Measurements from ENCODE around the gene ZBTB12.
A peak's percentile ranks its signal among the peaks of the same experiment; 100 is the strongest.

ZBTB12 gene

GRCh38 chr6:31903957-31904356 is 2.1 kb upstream of the ZBTB12 start:
- H3K9ac ChIP-seq (ENCODE audit: low read length), result no peak overlapping the region
- H3K4me3 ChIP-seq (ENCODE audit: low read depth, low read length, poor library complexity, severe bottlenecking), result no peak overlapping the region
- H3K9me2 ChIP-seq (ENCODE audit: low read depth, low read length), result no peaks in the 10 kb centered on the region
- no peaks in the 10 kb centered on the region for H3K36me3 ChIP-seq (ENCODE audit: insufficient read depth, low read length)
- H4K20me1 ChIP-seq (ENCODE audit: insufficient read depth, low read length), result no peaks in the 10 kb centered on the region
- no peaks in the 10 kb centered on the region for H3F3A ChIP-seq (ENCODE audit: insufficient read depth, low read length)
- H3K4me1 ChIP-seq (ENCODE audit: insufficient read depth, low read length, severe bottlenecking), result peaks cover 28% of the 10 kb centered on the region
- H3K4me2 ChIP-seq (ENCODE audit: low read length), result no peak overlapping the region
- H2AFZ ChIP-seq (ENCODE audit: low read length), result no peak overlapping the region
- H3K9me3 ChIP-seq (ENCODE audit: low read length), result no peaks in the 10 kb centered on the region
- no peaks in the 10 kb centered on the region for H3K79me2 ChIP-seq (ENCODE audit: insufficient read depth, low read length)
- H3K27me3 ChIP-seq (ENCODE audit: insufficient read depth, low read length), result no peaks in the 10 kb centered on the region
- TF ChIP-seq EZH2 (IDR thresholded peaks at IDR 0.05; ENCODE audit: borderline replicate concordance, low read length), result no peak
- no peak for TF ChIP-seq CTCF (IDR thresholded peaks at IDR 0.05; ENCODE audit: low read length)
- no peak overlapping the region for H3K27ac ChIP-seq (ENCODE audit: low read depth, low read length, poor library complexity, severe bottlenecking)

- Histone ChIP-seq H3F3A (ENCODE audit: insufficient read depth, low read length) (no peaks in the 10 kb centered on the region), H3K9me3 (ENCODE audit: low read length) (no peaks in the 10 kb centered on the region), H3K79me2 (ENCODE audit: insufficient read depth, low read length) (no peaks in the 10 kb centered on the region), H4K20me1 (ENCODE audit: insufficient read depth, low read length) (no peaks in the 10 kb centered on the region), H3K4me2 (ENCODE audit: low read length) (peak overlapping the region; percentile 74), H3K9me2 (ENCODE audit: low read depth, low read length) (no peaks in the 10 kb centered on the region), H3K27me3 (ENCODE audit: insufficient read depth, low read length) (no peaks in the 10 kb centered on the region), H3K27ac (ENCODE audit: low read depth, low read length, poor library complexity, severe bottlenecking) (peak overlapping the region; percentile 42), H3K4me1 (ENCODE audit: insufficient read depth, low read length, severe bottlenecking) (peaks cover 40% of the 10 kb centered on the region), H3K36me3 (ENCODE audit: insufficient read depth, low read length) (no peaks in the 10 kb centered on the region), H3K9ac (ENCODE audit: low read length) (peak overlapping the region; percentile 60), H2AFZ (ENCODE audit: low read length) (no peak overlapping the region), H3K4me3 (ENCODE audit: low read depth, low read length, poor library complexity, severe bottlenecking) (peak overlapping the region; percentile 61)
- TF ChIP-seq CTCF (IDR thresholded peaks at IDR 0.05; ENCODE audit: low read length), result no peak
- no peak for TF ChIP-seq EZH2 (IDR thresholded peaks at IDR 0.05; ENCODE audit: borderline replicate concordance, low read length)
Observed at GRCh38 chr6:31901415-31901952, 402 bp downstream of the ZBTB12 start.

- peak overlapping the region; percentile 42 for H3K27ac ChIP-seq (ENCODE audit: low read depth, low read length, poor library complexity, severe bottlenecking)
- no peaks in the 10 kb centered on the region for H3K9me2 ChIP-seq (ENCODE audit: low read depth, low read length)
- H3K4me3 ChIP-seq (ENCODE audit: low read depth, low read length, poor library complexity, severe bottlenecking), result peak overlapping the region; percentile 61
- peak overlapping the region; percentile 60 for H3K9ac ChIP-seq (ENCODE audit: low read length)
- H3K4me2 ChIP-seq (ENCODE audit: low read length), result peak overlapping the region; percentile 74
- TF ChIP-seq CTCF (IDR thresholded peaks at IDR 0.05; ENCODE audit: low read length) (no peak), EZH2 (IDR thresholded peaks at IDR 0.05; ENCODE audit: borderline replicate concordance, low read length) (no peak)
- H3K9me3 ChIP-seq (ENCODE audit: low read length), result no peaks in the 10 kb centered on the region
- no peaks in the 10 kb centered on the region for H4K20me1 ChIP-seq (ENCODE audit: insufficient read depth, low read length)
- H3K36me3 ChIP-seq (ENCODE audit: insufficient read depth, low read length), result peaks cover 2% of the 10 kb centered on the region; the same call in 1 of the 2 replicates
- H3K27me3 ChIP-seq (ENCODE audit: insufficient read depth, low read length), result no peaks in the 10 kb centered on the region
- H3K4me1 ChIP-seq (ENCODE audit: insufficient read depth, low read length, severe bottlenecking), result peaks cover 45% of the 10 kb centered on the region
- no peaks in the 10 kb centered on the region for H3K79me2 ChIP-seq (ENCODE audit: insufficient read depth, low read length)
- H2AFZ ChIP-seq (ENCODE audit: low read length), result no peak overlapping the region
- H3F3A ChIP-seq (ENCODE audit: insufficient read depth, low read length), result no peaks in the 10 kb centered on the region
Observed at GRCh38 chr6:31900917-31901414, 920 bp downstream of the ZBTB12 start.

All from OCI-LY1 (cell line).